ENCODE data around the gene CDC27.
"Not testable (repeated sequence)": the region's sequence is repeated elsewhere in the genome, so short reads cannot be mapped to it uniquely, and the experiment has no call there.

The CDC27 gene

GRCh38 chr17:47078801-47079200, 110.3 kb downstream of the CDC27 start:
- TF ChIP-seq TARDBP (IDR thresholded peaks at IDR 0.05): no peak
- no peak for TF ChIP-seq BHLHE40 (IDR thresholded peaks at IDR 0.05; ENCODE audit: borderline replicate concordance)
- no peak for TF ChIP-seq LEF1 (IDR thresholded peaks at IDR 0.05; ENCODE audit: borderline replicate concordance)
- no peak for TF ChIP-seq ZNF384 (IDR thresholded peaks at IDR 0.05)
- TF ChIP-seq PKNOX1 (IDR thresholded peaks at IDR 0.05): no peak
- no peak for TF ChIP-seq FOXK2 (IDR thresholded peaks at IDR 0.05)
- TF ChIP-seq FOXA1 (IDR thresholded peaks at IDR 0.05): no peak
- TF ChIP-seq NFRKB (IDR thresholded peaks at IDR 0.05): no peak
- no peak for TF ChIP-seq HDGF (IDR thresholded peaks at IDR 0.05; ENCODE audit: borderline replicate concordance)
- no peak for TF ChIP-seq SUZ12 (IDR thresholded peaks at IDR 0.05)
- TF ChIP-seq L3MBTL2 (conservative IDR thresholded peaks at IDR 0.05): no peak
- no peak for TF ChIP-seq FOXM1 (IDR thresholded peaks at IDR 0.05; ENCODE audit: borderline replicate concordance)
- TF ChIP-seq ARNT (IDR thresholded peaks at IDR 0.05): no peak
- no peak for TF ChIP-seq SP1 (IDR thresholded peaks at IDR 0.05)
- TF ChIP-seq ELF4 (IDR thresholded peaks at IDR 0.05): no peak
- TF ChIP-seq CTBP1 (IDR thresholded peaks at IDR 0.05; ENCODE audit: borderline replicate concordance): no peak
- CTCF ChIA-PET: no interaction called here

GRCh38 chr17:47077576-47077975, 111.5 kb downstream of the CDC27 start:
- ChIA-PET CTCF (no interaction called here), POLR2A (no interaction called here)
- no peak for DNase-seq (ENCODE audit: extremely low spot score)
- TF ChIP-seq CTBP1 (IDR thresholded peaks at IDR 0.05; ENCODE audit: borderline replicate concordance): no peak
- no peak for TF ChIP-seq FOXM1 (IDR thresholded peaks at IDR 0.05; ENCODE audit: borderline replicate concordance)
- TF ChIP-seq NFRKB (IDR thresholded peaks at IDR 0.05): no peak
- no peak for TF ChIP-seq ARNT (IDR thresholded peaks at IDR 0.05)
- TF ChIP-seq L3MBTL2 (conservative IDR thresholded peaks at IDR 0.05): no peak
- TF ChIP-seq TARDBP (IDR thresholded peaks at IDR 0.05): no peak
- no peak for TF ChIP-seq FOXA1 (IDR thresholded peaks at IDR 0.05)

More at GRCh38 chr17:47078801-47079200, 110.3 kb downstream of the CDC27 start:
- POLR2A ChIA-PET: no interaction called here
- DNase-seq (ENCODE audit: extremely low spot score): no peak

GRCh38 chr17:47076171-47076570, 112.9 kb downstream of the CDC27 start:
- CTCF ChIA-PET: no interaction called here
- POLR2A ChIA-PET: no interaction called here
- TF ChIP-seq FOXM1 (IDR thresholded peaks at IDR 0.05; ENCODE audit: borderline replicate concordance) (no peak), L3MBTL2 (conservative IDR thresholded peaks at IDR 0.05) (no peak), PKNOX1 (IDR thresholded peaks at IDR 0.05) (no peak), ZNF384 (IDR thresholded peaks at IDR 0.05) (no peak), FOXK2 (IDR thresholded peaks at IDR 0.05) (no peak), TARDBP (IDR thresholded peaks at IDR 0.05) (no peak), BHLHE40 (IDR thresholded peaks at IDR 0.05; ENCODE audit: borderline replicate concordance) (no peak), SP1 (IDR thresholded peaks at IDR 0.05) (no peak), NFRKB (IDR thresholded peaks at IDR 0.05) (no peak), LEF1 (IDR thresholded peaks at IDR 0.05; ENCODE audit: borderline replicate concordance) (no peak), ELF4 (IDR thresholded peaks at IDR 0.05) (no peak)
- no peak for DNase-seq (ENCODE audit: extremely low spot score)

GRCh38 chr17:47074361-47074760, 114.7 kb downstream of the CDC27 start:
- DNase-seq (ENCODE audit: extremely low spot score); CTCF ChIA-PET; POLR2A ChIA-PET: not testable (repeated sequence)

- POLR2A ChIA-PET, CTCF ChIA-PET: not testable (repeated sequence)
Measured at GRCh38 chr17:47073629-47074028, 115.5 kb downstream of the CDC27 start.

GRCh38 chr17:47072886-47073285, 116.2 kb downstream of the CDC27 start:
- CTCF ChIA-PET: no interaction called here
- TF ChIP-seq FOXK2 (IDR thresholded peaks at IDR 0.05) (no peak), FOXA1 (IDR thresholded peaks at IDR 0.05) (no peak), PKNOX1 (IDR thresholded peaks at IDR 0.05) (no peak), TARDBP (IDR thresholded peaks at IDR 0.05) (no peak)
- POLR2A ChIA-PET: no interaction called here
- no peak for DNase-seq (ENCODE audit: extremely low spot score)

More at GRCh38 chr17:47073629-47074028, 115.5 kb downstream of the CDC27 start:
- not testable (repeated sequence) for DNase-seq (ENCODE audit: extremely low spot score)

GRCh38 chr17:47071171-47071570, 117.9 kb downstream of the CDC27 start:
- POLR2A ChIA-PET; CTCF ChIA-PET; DNase-seq (ENCODE audit: extremely low spot score): not testable (repeated sequence)

- CTCF ChIA-PET; DNase-seq (ENCODE audit: extremely low spot score); POLR2A ChIA-PET: not testable (repeated sequence)
Measured at GRCh38 chr17:47070266-47070665, 118.8 kb downstream of the CDC27 start.
